IPS-15b (cell line): Measurements from ENCODE around the gene GLIPR1L1.

Experiments
- H3K27me3 ChIP-seq: one replicate; pipeline ENCODE4 v1.6.1; 2013; ENCODE audit warnings: low read length; ENCODE audit not compliant: control insufficient read depth, insufficient read depth
- H3K36me3 ChIP-seq: one replicate; pipeline ENCODE4 v1.6.1; 2013; ENCODE audit warnings: low read length; ENCODE audit not compliant: control insufficient read depth, insufficient read depth
- H3K4me1 ChIP-seq: one replicate; pipeline ENCODE4 v1.6.1; 2013; ENCODE audit warnings: mild to moderate bottlenecking, low read length; ENCODE audit not compliant: control insufficient read depth, insufficient read depth
- H3K4me3 ChIP-seq: one replicate; pipeline ENCODE4 v1.5.1; 2013; ENCODE audit warnings: low read depth, low read length
- H3K9ac ChIP-seq: one replicate; pipeline ENCODE4 v1.6.1; 2013; ENCODE audit warnings: low read depth, mild to moderate bottlenecking, low read length
- H3K9me3 ChIP-seq: one replicate; pipeline ENCODE4 v1.6.1; 2013; ENCODE audit warnings: mild to moderate bottlenecking, low read length; ENCODE audit not compliant: control insufficient read depth, insufficient read depth

The GLIPR1L1 gene

GRCh38 chr12:75407683-75408082, 73.2 kb downstream of the GLIPR1L1 start:
- no peaks in the 10 kb centered on the region for H3K27me3 ChIP-seq
- no peaks in the 10 kb centered on the region for H3K36me3 ChIP-seq
- no peaks in the 10 kb centered on the region for H3K9me3 ChIP-seq
- no peak overlapping the region for H3K9ac ChIP-seq
- no peaks in the 10 kb centered on the region for H3K4me1 ChIP-seq
- H3K4me3 ChIP-seq: no peak overlapping the region

GRCh38 chr12:75409830-75410229, 75.4 kb downstream of the GLIPR1L1 start:
- no peaks in the 10 kb centered on the region for H3K4me1 ChIP-seq
- H3K4me3 ChIP-seq: no peak overlapping the region
- no peaks in the 10 kb centered on the region for H3K9me3 ChIP-seq
- no peaks in the 10 kb centered on the region for H3K36me3 ChIP-seq
- no peak overlapping the region for H3K9ac ChIP-seq
- H3K27me3 ChIP-seq: no peaks in the 10 kb centered on the region

GRCh38 chr12:75414671-75415070, 80.2 kb downstream of the GLIPR1L1 start:
- no peaks in the 10 kb centered on the region for H3K27me3 ChIP-seq
- no peaks in the 10 kb centered on the region for H3K9me3 ChIP-seq
- H3K9ac ChIP-seq: no peak overlapping the region
- H3K4me1 ChIP-seq: no peaks in the 10 kb centered on the region
- no peak overlapping the region for H3K4me3 ChIP-seq
- H3K36me3 ChIP-seq: no peaks in the 10 kb centered on the region

GRCh38 chr12:75419841-75420240, 85.4 kb downstream of the GLIPR1L1 start:
- Histone ChIP-seq H3K36me3 (no peaks in the 10 kb centered on the region), H3K9ac (no peak overlapping the region), H3K4me3 (no peak overlapping the region), H3K9me3 (no peaks in the 10 kb centered on the region), H3K4me1 (no peaks in the 10 kb centered on the region), H3K27me3 (no peaks in the 10 kb centered on the region)
